HG03575 (cell line): Measurements from ENCODE around the gene C20orf173.

Experiments
- ATAC-seq: cut with Tn5 transposase; IDR thresholded peaks from one replicate; pipeline ENCODE4 v1.9.1; 2021; ENCODE audit not compliant: unreplicated experiment, insufficient number of reproducible peaks, low FRiP score; ENCODE audit errors: extremely low read depth

Gene C20orf173

DNA sequence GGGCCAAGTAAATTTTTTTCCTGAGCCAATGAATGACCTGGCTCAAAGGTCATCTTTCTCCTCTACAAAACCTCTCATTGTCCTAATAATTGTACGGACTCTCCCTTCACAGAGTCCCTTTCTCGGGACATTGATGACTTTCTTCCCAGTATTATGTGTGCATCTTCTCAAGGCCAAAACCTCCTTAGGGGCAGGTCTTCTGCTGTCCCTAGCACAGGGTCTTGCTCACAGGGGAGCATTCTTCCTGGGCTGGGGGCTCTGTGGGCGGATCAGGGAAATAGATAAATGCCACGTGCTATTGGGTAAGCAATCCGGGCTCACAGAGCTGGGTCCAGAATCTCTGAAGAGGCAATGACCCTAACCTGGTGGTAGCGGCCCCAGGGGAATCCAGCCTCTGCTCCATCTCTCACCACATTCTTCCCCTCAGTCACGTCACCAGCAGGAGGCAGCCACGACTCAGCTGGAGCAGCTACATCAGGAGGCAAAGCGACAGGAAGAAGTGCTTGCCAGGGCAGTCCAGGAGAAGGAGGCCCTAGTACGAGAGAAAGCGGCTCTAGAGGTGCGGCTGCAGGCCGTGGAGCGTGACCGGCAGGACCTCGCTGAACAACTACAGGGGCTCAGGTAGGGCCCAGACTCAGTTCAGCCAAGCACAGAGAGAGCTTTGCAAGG, 50.5 kb downstream of the C20orf173 start:
- ATAC-seq, result no peak
